T-helper 2 cell treated with Interferon-gamma antibody and Interleukin-4, amounts not matched to agents 5 μg/mL and 100 μg/mL, for 36 hours (primary cell): ENCODE measurements around the gene CCDC159.
"Not testable (repeated sequence)": the region's sequence is repeated elsewhere in the genome, so short reads cannot be mapped to it uniquely, and the experiment has no call there.

Experiments
- DNase-seq: peaks from one replicate; pipeline ENCODE4 v3.0.0; 2021; ENCODE audit warnings: low spot score
- H3K27ac Mint-ChIP-seq: one replicate; pipeline ENCODE4 v1.8.0; 2021; ENCODE audit warnings: mild to moderate bottlenecking, mixed read lengths
- H3K27me3 Mint-ChIP-seq: one replicate; pipeline ENCODE4 v1.8.0; 2021; ENCODE audit warnings: low read depth, mixed read lengths
- H3K36me3 Mint-ChIP-seq: one replicate; pipeline ENCODE4 v1.8.0; 2021; ENCODE audit warnings: low read depth, mixed read lengths
- H3K4me1 Mint-ChIP-seq: one replicate; pipeline ENCODE4 v1.8.0; 2021; ENCODE audit warnings: low read depth, mixed read lengths
- H3K4me3 Mint-ChIP-seq: one replicate; pipeline ENCODE4 v1.8.0; 2022; ENCODE audit warnings: mild to moderate bottlenecking, moderate library complexity, mixed read lengths
- H3K9me3 Mint-ChIP-seq: one replicate; pipeline ENCODE4 v1.8.0; 2021; ENCODE audit warnings: mixed read lengths

The CCDC159 gene

DNA sequence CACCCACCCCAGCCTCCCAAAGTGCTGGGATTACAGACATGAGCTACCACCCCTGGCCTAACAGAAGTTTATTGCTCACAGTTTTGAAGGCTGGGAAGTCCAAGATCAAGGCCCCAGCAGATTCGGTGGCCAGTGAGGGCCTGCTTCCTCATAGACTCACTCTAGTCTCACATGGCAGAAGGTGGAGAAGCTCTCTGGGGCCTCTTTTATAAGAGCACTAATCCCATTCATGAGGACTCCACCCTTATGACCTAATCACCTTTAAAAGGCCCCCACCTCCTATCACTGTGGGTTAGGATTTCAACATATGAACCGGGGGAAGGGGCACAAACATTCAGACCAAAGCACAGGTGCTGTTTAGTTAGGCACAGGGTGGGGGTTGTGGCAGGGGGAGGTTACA lies 21.2 kb downstream of the CCDC159 start:
- Mint-ChIP-seq H3K4me1 (no peaks in the 10 kb centered on the region), H3K27ac (no peak overlapping the region), H3K9me3 (no peaks in the 10 kb centered on the region), H3K27me3 (no peaks in the 10 kb centered on the region), H3K4me3 (no peak overlapping the region), H3K36me3 (peaks cover 6% of the 10 kb centered on the region)
- no peak for DNase-seq

DNA sequence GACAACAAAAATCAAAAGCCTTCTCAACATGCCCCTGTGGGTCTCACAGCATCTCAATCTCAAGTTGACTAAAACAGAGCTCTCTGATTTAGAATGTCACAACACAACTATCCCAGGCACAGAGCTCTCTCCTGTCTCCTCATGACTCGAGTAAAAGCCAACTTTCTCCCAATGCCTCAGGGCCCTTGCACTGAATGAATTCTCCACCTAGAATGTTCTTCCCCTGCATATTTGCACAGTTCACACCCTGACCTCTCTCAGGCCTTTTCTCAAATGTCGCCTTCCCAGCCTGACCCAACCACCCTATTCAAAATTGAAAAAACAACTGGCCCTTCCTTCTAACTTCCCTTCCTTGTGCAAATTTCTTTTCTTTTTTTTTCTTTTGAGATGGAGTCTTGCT lies 24.4 kb downstream of the CCDC159 start:
- no peak overlapping the region for H3K27ac Mint-ChIP-seq
- no peaks in the 10 kb centered on the region for H3K9me3 Mint-ChIP-seq
- peaks cover 6% of the 10 kb centered on the region for H3K36me3 Mint-ChIP-seq
- no peaks in the 10 kb centered on the region for H3K27me3 Mint-ChIP-seq
- peaks cover 5% of the 10 kb centered on the region for H3K4me1 Mint-ChIP-seq
- no peak for DNase-seq
- no peak overlapping the region for H3K4me3 Mint-ChIP-seq

DNA sequence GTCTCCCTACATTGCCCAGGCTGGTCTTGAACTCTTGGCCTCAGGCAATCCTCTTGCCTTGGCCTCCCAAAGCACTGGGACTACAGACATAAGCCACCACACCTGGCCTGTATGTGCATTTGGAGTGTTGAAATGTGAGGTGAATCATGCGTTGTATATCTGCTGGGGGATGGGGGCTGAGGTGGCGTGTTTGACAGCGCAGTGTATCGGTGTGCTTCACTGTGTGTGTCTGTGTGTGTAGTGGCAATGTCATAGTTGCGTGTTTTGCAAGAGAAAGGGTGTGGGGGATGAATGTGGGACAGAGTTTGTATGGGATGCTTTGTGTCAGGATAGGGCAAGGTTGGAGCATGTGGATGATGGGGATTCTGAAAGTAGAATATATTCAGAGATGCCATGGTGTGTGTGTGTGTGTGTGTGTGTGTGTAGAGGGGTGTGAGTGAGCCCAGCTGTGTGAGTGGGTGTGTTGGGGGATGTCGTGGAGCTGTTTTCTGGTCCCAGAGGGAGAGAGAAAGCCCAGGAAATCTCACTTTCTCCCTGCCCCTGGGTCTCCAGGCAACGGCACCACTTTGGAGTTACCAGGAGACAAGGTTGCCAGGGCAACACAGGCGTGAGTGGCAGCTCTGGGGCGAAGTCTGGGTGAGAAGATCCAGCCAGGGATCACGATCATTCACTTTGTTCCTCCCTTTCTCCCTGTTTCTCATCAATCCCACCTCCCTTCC lies 27.0 kb downstream of the CCDC159 start:
- Mint-ChIP-seq H3K27me3 (no peaks in the 10 kb centered on the region), H3K4me3 (no peak overlapping the region), H3K27ac (no peak overlapping the region), H3K4me1 (peaks cover 18% of the 10 kb centered on the region), H3K9me3 (no peaks in the 10 kb centered on the region), H3K36me3 (peaks cover 14% of the 10 kb centered on the region)
- DNase-seq: no peak

DNA sequence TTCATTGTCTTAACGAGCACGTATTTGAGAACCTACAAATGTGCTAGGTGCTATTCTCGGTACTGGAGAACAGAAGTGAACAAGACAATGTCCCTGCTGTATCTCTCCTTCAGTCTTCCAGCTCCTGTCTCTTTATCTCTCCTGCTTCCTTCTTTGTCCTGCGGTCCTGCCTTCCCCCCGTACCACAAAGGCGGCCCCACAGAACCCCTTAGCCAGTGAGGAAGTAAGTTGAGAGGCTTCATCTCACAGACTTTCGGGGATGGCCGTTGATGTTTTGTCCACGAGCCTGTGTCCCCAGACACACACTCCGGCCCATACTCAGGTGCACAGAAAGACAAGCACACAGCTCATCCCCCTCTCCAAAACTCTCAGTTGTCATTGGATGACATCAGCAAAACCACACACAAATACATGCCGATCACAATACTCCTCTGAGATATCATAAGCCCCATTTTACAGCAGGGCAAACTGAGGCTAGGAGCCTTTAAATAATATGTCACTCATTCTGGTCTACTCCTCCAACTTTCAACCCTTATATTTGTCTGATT lies 27.6 kb downstream of the CCDC159 start:
- H3K36me3 Mint-ChIP-seq: peaks cover 18% of the 10 kb centered on the region
- peaks cover 20% of the 10 kb centered on the region for H3K4me1 Mint-ChIP-seq
- no peak for DNase-seq
- H3K4me3 Mint-ChIP-seq: no peak overlapping the region
- no peak overlapping the region for H3K27ac Mint-ChIP-seq
- no peaks in the 10 kb centered on the region for H3K9me3 Mint-ChIP-seq
- no peaks in the 10 kb centered on the region for H3K27me3 Mint-ChIP-seq

DNA sequence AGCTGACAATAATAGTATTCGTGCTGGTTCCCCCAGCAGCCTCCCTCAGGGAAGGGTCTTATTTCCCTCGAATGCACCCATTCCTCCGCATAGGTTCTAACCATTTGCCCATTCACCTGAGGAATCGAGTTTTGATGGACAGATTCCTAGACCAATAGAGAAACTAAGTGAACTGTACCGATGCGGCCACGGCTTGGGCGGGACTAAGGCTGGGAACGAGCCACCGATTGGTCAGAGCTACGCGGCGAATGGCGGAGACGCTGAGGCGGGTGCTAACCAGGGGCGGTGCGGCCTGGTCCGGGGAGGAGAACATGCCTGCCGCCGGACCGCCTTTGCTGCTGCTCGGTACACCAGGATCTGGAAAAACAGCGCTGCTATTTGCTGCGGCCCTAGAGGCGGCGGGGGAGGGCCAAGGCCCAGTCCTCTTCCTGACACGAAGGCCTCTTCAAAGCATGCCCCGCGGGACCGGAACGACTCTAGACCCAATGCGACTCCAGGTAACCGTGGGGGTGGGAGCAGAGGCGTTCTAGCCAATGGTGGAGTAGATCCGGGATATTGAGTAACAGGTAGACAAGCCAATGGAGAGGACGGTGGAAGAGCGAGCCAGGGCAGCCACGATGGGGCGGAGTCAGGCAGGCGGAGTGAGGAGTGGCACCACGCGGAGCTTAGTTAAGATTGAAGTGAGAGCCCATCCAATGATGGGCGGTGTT lies 28.3 kb downstream of the CCDC159 start, which contains the start of gene SWSAP1:
TSS of gene SWSAP1 (plus strand) at position 234 of the 710 bp plus-strand sequence. CDS start at position 249, 15 bp downstream.
- DNase-seq: peak; percentile 97
- Mint-ChIP-seq H3K27me3 (no peaks in the 10 kb centered on the region), H3K4me1 (peaks cover 22% of the 10 kb centered on the region), H3K27ac (no peak within 1 kb of the TSS), H3K36me3 (peaks cover 18% of the 10 kb centered on the region), H3K4me3 (no peak within 1 kb of the TSS), H3K9me3 (no peaks in the 10 kb centered on the region)

DNA sequence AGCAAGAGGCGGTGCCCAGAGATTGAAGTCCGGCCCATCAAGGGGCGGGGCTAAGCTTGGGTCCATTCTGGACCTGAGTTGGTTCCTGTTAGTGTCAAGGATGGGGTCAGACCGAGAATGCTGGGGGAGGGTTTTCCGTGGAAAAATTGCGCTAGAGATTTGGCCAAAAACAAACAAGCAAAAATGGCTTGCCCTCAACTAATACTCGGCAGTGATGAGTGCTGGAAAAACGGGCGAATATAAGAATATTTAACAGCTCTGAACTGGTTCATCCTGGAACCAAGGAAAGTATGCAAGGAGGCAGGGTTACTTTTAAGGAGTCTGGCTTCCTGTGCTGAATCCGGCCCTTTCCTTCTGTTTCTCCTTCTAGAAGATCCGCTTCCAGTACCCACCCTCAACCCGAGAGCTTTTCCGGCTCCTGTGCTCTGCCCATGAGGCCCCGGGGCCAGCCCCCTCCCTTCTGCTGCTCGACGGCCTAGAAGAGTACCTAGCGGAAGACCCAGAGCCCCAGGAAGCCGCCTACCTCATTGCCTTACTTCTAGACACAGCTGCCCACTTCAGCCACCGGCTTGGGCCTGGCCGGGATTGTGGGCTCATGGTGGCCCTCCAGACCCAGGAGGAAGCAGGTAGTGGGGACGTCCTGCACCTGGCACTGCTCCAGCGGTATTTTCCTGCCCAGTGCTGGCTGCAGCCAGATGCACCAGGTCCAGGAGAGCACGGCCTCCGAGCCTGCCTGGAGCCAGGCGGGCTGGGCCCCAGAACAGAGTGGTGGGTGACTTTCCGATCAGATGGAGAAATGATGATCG lies 29.0 kb downstream of the CCDC159 start:
- Mint-ChIP-seq H3K36me3 (peaks cover 20% of the 10 kb centered on the region), H3K27me3 (no peaks in the 10 kb centered on the region)

DNA sequence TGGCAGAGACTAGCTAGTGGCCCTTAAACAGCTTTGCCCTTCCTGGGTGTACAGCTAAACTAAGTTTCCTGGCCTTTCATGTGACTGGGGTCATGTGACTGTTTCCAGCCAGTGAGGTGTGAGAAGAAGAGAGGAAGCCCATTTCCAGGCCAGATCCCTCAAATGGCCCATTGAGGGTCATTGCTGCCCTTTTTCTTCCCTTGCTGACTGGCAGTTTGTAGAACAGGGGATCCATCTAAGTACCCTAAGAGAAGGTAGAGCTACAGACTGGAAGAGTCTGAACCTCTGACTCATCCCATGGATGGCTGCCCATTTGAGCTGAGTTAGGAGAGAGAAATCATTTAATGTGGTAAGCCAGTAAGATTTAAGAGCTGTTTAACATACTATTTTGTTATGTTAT lies 30.9 kb downstream of the CCDC159 start:
- peak overlapping the region; percentile 78 for H3K4me3 Mint-ChIP-seq
- H3K4me1 Mint-ChIP-seq: peaks cover 36% of the 10 kb centered on the region
- H3K27me3 Mint-ChIP-seq: peaks cover 6% of the 10 kb centered on the region
- peak; percentile 36 for DNase-seq
- H3K27ac Mint-ChIP-seq: peak overlapping the region; percentile 91
- H3K9me3 Mint-ChIP-seq: no peaks in the 10 kb centered on the region
- H3K36me3 Mint-ChIP-seq: peaks cover 16% of the 10 kb centered on the region

More for the DNA sequence above, 29.0 kb downstream of the CCDC159 start:
- no peak overlapping the region for H3K27ac Mint-ChIP-seq
- DNase-seq: peak; percentile 72
- H3K9me3 Mint-ChIP-seq: no peaks in the 10 kb centered on the region
- no peak overlapping the region for H3K4me3 Mint-ChIP-seq
- peaks cover 28% of the 10 kb centered on the region for H3K4me1 Mint-ChIP-seq

DNA sequence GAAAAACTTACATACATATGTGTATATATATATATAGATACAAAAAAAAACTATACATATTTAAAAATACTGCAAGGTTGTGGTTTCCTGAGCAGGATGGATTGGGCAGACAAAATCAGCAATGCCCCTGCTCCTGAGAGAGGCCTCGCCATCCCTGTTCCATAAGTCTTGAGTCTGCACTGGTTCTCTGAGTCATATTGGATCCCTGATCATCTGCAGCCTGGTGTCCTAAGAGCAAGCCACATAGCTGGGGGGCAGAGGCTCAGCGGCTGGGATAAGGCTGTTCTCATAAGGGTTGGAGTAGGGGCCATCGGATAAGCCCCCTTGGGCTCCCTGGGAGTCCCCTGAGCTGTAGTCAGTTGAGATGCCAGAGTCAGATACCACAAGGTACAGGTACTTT lies 31.4 kb downstream of the CCDC159 start:
- Mint-ChIP-seq H3K4me1 (peaks cover 38% of the 10 kb centered on the region), H3K27ac (no peak overlapping the region), H3K4me3 (no peak overlapping the region), H3K27me3 (peaks cover 8% of the 10 kb centered on the region), H3K9me3 (no peaks in the 10 kb centered on the region), H3K36me3 (peaks cover 16% of the 10 kb centered on the region)
- DNase-seq: no peak

DNA sequence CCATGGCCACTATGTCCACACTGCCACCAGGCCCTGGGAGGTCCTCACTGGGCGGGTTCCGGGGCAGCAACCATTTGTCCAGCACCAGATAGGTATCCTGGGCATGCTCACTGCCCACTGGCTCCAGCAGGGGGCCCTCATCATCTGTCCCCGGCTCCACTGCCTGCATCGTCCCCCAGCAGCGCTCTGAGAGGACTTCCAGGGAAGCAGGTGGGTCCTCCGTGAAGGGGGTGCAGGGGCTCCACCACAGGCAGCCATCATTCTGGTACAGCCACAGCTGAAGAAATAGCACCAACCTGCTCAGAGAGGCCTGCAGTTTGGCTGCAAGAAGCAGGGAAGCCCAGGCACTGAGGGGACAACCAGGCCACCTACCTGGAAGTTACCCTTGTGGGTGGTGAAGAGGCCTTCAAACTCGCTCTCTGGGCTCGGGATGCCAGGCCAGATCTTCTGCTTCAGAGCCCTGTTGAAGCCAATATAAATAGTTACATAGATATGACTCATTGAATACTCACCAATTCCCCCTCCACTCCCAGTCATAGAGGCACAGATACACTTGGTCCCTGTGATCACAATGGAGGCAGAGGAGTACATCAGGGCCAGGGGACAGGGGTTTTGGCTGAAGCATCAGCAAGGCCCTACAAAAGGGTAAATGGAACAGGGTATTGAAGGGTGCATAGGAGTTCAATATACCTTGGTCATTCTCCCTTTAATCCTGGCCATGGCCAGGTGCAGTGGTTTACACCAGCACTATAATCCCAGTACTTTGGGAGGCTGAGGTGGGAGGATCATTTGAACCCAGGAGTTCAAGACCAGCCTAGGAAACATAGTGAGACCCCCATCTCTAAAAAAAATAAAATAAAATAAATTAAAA lies 32.2 kb downstream of the CCDC159 start:
- H3K4me3 Mint-ChIP-seq: no peak overlapping the region
- peak overlapping the region; percentile 69 for H3K27ac Mint-ChIP-seq
- H3K9me3 Mint-ChIP-seq: no peaks in the 10 kb centered on the region

DNA sequence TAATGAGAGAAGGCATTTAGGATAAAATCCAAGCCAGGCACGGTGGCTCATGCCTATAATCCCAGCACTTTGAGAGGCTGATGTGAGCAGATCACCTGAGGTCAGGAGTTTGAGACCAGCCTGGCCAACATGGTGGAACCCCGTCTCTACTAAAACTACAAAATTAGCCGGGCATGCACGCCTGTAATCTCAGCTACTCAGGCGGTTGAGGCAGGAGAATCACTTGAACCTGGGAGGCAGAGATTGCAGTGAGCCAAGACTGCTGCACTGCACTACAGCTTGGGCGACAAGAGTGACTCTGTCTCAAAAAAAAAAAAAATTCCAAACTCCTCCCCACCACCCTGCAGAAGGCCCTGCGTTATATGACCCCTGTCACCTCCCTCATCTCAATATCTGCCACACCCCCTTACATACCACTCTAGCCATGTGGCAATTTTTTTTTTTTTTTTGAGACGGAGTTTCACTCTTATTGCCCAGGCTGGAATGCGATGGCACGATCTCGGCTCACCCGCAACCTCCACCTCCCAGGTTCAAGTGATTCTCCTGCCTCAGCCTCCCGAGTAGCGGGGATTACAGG lies 33.0 kb downstream of the CCDC159 start:
- DNase-seq, H3K9me3 Mint-ChIP-seq: not testable (repeated sequence)
- Mint-ChIP-seq H3K27me3 (peaks cover 15% of the 10 kb centered on the region), H3K27ac (peak overlapping the region; percentile 100), H3K4me1 (peaks cover 38% of the 10 kb centered on the region), H3K4me3 (peak overlapping the region; percentile 25), H3K36me3 (peaks cover 16% of the 10 kb centered on the region)

More for the DNA sequence above, 32.2 kb downstream of the CCDC159 start:
- H3K36me3 Mint-ChIP-seq: peaks cover 16% of the 10 kb centered on the region
- H3K27me3 Mint-ChIP-seq: peaks cover 12% of the 10 kb centered on the region
- H3K4me1 Mint-ChIP-seq: peaks cover 38% of the 10 kb centered on the region
- DNase-seq: no peak

DNA sequence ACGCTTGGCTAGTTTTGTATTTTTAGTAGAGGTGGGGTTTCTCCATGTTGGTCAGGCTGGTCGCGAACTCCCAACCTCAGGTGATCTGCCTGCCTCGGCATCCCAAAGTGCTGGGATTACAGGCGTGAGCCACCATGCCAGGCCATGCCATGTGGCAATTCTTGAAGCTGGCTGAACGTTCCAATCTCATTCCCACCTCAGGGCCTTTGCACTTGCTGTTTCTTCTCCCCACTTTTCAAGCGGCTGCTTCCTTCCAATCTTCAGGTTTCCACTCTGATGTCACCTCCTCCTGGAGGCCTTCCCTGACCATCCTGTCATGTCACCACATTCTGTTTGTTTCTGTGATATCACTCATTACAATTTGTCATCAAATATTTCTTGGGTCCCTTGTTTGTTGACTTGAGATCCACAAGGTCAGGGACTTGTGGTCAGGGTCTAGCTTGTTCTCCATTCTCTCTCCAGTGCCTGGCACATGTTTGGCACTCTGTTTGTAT lies 33.6 kb downstream of the CCDC159 start:
- H3K9me3 Mint-ChIP-seq: no peaks in the 10 kb centered on the region
- peak overlapping the region; percentile 100 for H3K27ac Mint-ChIP-seq
- H3K4me1 Mint-ChIP-seq: peaks cover 40% of the 10 kb centered on the region
- H3K27me3 Mint-ChIP-seq: peaks cover 20% of the 10 kb centered on the region
- peaks cover 16% of the 10 kb centered on the region for H3K36me3 Mint-ChIP-seq
- H3K4me3 Mint-ChIP-seq: peak overlapping the region; percentile 88
- no peak for DNase-seq

DNA sequence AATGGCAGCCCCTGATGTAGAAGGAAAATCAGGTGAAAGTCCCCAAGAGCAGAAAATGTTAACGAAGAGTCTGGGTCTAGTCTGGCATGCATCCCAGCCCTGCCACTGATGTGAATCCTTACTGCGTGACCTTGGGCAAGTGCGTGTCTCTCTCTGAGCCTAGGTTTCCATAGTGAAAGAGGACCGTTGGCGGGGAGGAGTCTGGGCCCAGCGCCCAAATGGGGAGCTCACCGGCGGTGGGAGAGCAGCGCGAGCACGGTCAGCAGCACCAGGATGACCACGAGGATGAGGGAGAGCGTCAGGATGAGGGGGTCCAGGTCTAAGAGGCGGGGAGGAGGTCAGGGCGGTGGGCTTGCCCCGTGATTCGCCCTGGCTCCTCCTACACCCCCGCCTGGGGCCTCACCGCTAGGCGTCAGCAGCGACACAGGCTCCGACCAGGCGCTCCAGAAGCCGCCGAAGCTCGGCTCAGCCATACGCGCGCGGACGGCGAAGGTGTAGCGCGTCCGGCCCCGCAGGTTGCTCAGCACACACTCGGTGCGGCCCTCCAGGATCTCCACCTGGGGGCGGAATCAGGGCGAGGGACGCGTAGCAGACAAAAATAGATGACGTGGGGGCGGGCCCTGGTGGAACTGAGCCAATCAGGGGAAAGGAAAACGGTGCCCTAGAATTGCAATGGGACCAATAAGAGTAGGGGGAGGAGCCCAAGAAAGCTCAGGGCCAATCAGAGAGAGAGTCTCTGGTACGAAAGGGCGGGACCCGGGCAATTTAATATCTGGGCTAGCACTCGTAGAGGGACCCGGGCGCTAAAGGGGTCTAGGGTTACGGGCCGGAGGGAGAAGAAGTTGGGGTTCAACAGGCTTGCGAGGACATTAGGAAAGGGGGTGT lies 34.6 kb downstream of the CCDC159 start:
- Mint-ChIP-seq H3K27ac (peak overlapping the region; percentile 100), H3K36me3 (peaks cover 16% of the 10 kb centered on the region), H3K4me1 (peaks cover 35% of the 10 kb centered on the region), H3K27me3 (peaks cover 24% of the 10 kb centered on the region), H3K9me3 (no peaks in the 10 kb centered on the region), H3K4me3 (peak overlapping the region; percentile 88)
- peak; percentile 96 for DNase-seq
